K562 (cell line): ENCODE measurements around the gene PRSS56. TPM values are rescaled to one million over a fixed set of nuclear protein-coding genes. Genes with fewer than 3 reads are reported as not detected.

Experiments
- ATAC-seq: fragments of 200-7000 bp; cut with Tn5 transposase; 3 replicates; pipeline ENCODE4 v1.9.1; 2020; ENCODE audit warnings: moderate library complexity
- BruUV-seq: library from RNA; stranded (reverse); fragments of 400-500 nt; replicated peaks from 2 replicates; lab custom pipeline; 2021; lab: Mats Ljungman, UMichigan
- CTCF ChIA-PET: fragments of 300-600 bp; formaldehyde crosslinking; extraction: SDS; loops from one replicate; lab custom pipeline; 2021; ENCODE audit warnings: low intra/inter-chr PET ratio; lab: Yijun Ruan, JAX
- POLR2A ChIA-PET: fragments of 300-600, 350-650 bp; sonication (Branson Sonifier 250); formaldehyde crosslinking; extraction: SDS; loops from one replicate; lab custom pipeline; 2021; ENCODE audit warnings: antibody characterized with exemption, inconsistent platforms; lab: Yijun Ruan, JAX
- DNase-seq, 4 experiments: peaks; one replicate each; pipeline versions ENCODE4 v3.0.0 to v3.0.0-alpha.2; 2011 to 2018; ENCODE audit warnings: low spot score in 3 of 4, mixed read lengths in 3 of 4; ENCODE audit errors: extremely low read depth in 1 of 4
- FAIRE-seq: peaks from 2 replicates; lab custom pipeline; 2011; peaks lifted over from hg19 to GRCh38; lab: Jason Lieb, UNC
- H2AFZ ChIP-seq: 2 replicates; pipeline ENCODE4 v1.6.0; 2011; ENCODE audit warnings: low read depth, low read length, control low read depth, inconsistent platforms
- H3K27ac ChIP-seq: fragments of 200-600 bp; 3 replicates; pipeline ENCODE4 v1.8.0; 2011; ENCODE audit warnings: low read depth, mild to moderate bottlenecking, control low read depth, inconsistent platforms, low read length, moderate library complexity, mixed read lengths; ENCODE audit errors: extremely low read depth
- H3K27me3 ChIP-seq, 2 experiments: fragments of 300-600 bp in 1 of 2; 2 replicates in 1 of 2; 3 replicates in 1 of 2; pipeline versions ENCODE4 v1.6.0 to v1.8.0; 2011; ENCODE audit warnings: inconsistent platforms in 2 of 2, low read length in 2 of 2, mild to moderate bottlenecking in 1 of 2, mixed read lengths in 1 of 2, moderate library complexity in 1 of 2; ENCODE audit not compliant: control insufficient read depth in 2 of 2, insufficient read depth in 2 of 2
- H3K36me3 ChIP-seq: fragments of 300-600 bp; 3 replicates; pipeline ENCODE4 v1.8.0; 2011; ENCODE audit warnings: mild to moderate bottlenecking, low read length, inconsistent platforms; ENCODE audit not compliant: control insufficient read depth, insufficient read depth
- H3K4me1 ChIP-seq, 2 experiments: fragments of 200-600 bp in 1 of 2; replicated peaks in 1 of 2; 2 replicates in 1 of 2; 3 replicates in 1 of 2; pipeline versions ENCODE4 v1.5.1 to v1.8.0; 2011; ENCODE audit warnings: inconsistent platforms in 2 of 2, low read length in 2 of 2, mild to moderate bottlenecking in 1 of 2, mixed read lengths in 1 of 2, moderate library complexity in 1 of 2; ENCODE audit not compliant: control insufficient read depth in 2 of 2, insufficient read depth in 2 of 2
- H3K4me2 ChIP-seq: 2 replicates; pipeline ENCODE4 v1.6.1; 2011; ENCODE audit warnings: low read length, control low read depth, inconsistent platforms, mixed read lengths; ENCODE audit not compliant: insufficient read depth
- H3K4me3 ChIP-seq: fragments of 200-600 bp; sonication (generic), shearing (Covaris generic); 2 replicates; pipeline ENCODE4 v1.5.1; 2016; ENCODE audit warnings: control low read depth, inconsistent platforms
- H3K79me2 ChIP-seq: fragments of 200-600 bp; 3 replicates; pipeline ENCODE4 v1.8.0; 2011; ENCODE audit warnings: low read length, inconsistent platforms; ENCODE audit not compliant: control insufficient read depth, insufficient read depth
- H3K9ac ChIP-seq, 2 experiments: 2 replicates each; pipeline versions ENCODE4 v1.6.0 to v1.6.1; 2011; ENCODE audit warnings: low read depth in 2 of 2, low read length in 2 of 2, control low read depth in 1 of 2, inconsistent platforms in 1 of 2, mild to moderate bottlenecking in 1 of 2, mixed read lengths in 1 of 2; ENCODE audit not compliant: insufficient read depth in 1 of 2
- H3K9me1 ChIP-seq: one replicate; pipeline ENCODE4 v1.6.0; 2011; ENCODE audit warnings: inconsistent platforms, mild to moderate bottlenecking, low read length, moderate library complexity; ENCODE audit not compliant: control insufficient read depth, insufficient read depth
- H3K9me3 ChIP-seq: replicated peaks from 2 replicates; pipeline ENCODE4 v1.5.1; 2011; ENCODE audit warnings: low read depth, low read length, inconsistent platforms; ENCODE audit not compliant: control insufficient read depth, insufficient read depth
- H4K20me1 ChIP-seq: replicated peaks from 2 replicates; pipeline ENCODE4 v1.6.1; 2011; ENCODE audit warnings: low read length, inconsistent platforms, mixed read lengths; ENCODE audit not compliant: control insufficient read depth, insufficient read depth
- ILF3 ChIP-seq: fragments of 450-650 bp; IDR thresholded peaks from 2 replicates; pipeline ENCODE4 v1.6.1; 2018; ENCODE audit warnings: antibody characterized with exemption, mild to moderate bottlenecking, moderate library complexity, borderline replicate concordance
- L3MBTL2 ChIP-seq: fragments of 450-650 bp; IDR thresholded peaks from 2 replicates; pipeline ENCODE4 v1.6.1; 2016; ENCODE audit warnings: mild to moderate bottlenecking, moderate library complexity
- NCOA4 ChIP-seq: fragments of 450-650 bp; IDR thresholded peaks from 2 replicates; pipeline ENCODE4 v1.6.1; 2018; ENCODE audit warnings: mild to moderate bottlenecking; ENCODE audit not compliant: partially characterized antibody
- POLR2G ChIP-seq: fragments of 200-400 bp; formaldehyde crosslinking; IDR thresholded peaks from 2 replicates; pipeline ENCODE4 v1.6.1; 2017; ENCODE audit warnings: low read depth, mild to moderate bottlenecking, antibody characterized with exemption, low read length, moderate library complexity
- RBBP5 ChIP-seq: fragments of 200-600 bp; sonication (generic); IDR thresholded peaks from 2 replicates; pipeline ENCODE4 v1.6.1; 2012; ENCODE audit warnings: borderline replicate concordance, mild to moderate bottlenecking, low read length, control low read depth, inconsistent platforms; ENCODE audit not compliant: insufficient read depth, poor library complexity, severe bottlenecking
- RNF2 ChIP-seq: sonication (generic); IDR thresholded peaks from 2 replicates; pipeline ENCODE4 v1.6.1; 2016
- TAF15 ChIP-seq: fragments of 200-400 bp; formaldehyde crosslinking; IDR thresholded peaks from 2 replicates; pipeline ENCODE4 v1.6.1; 2017; ENCODE audit warnings: mild to moderate bottlenecking, low read depth, low read length, moderate library complexity
- ZKSCAN8 ChIP-seq: fragments of 200-800 bp; sonication (Bioruptor generic); IDR thresholded peaks from 2 replicates; pipeline ENCODE4 v1.6.1; 2016; ENCODE audit warnings: missing genetic modification characterization, missing compliant biosample characterization
- ZNF124 ChIP-seq: sonication (generic); formaldehyde crosslinking; IDR thresholded peaks from 2 replicates; pipeline ENCODE4 v1.8.1; 2022; ENCODE audit warnings: missing genetic modification reagents
- ZNF263 ChIP-seq: sonication (generic); formaldehyde crosslinking; IDR thresholded peaks from 2 replicates; pipeline ENCODE4 v1.8.0; 2022; ENCODE audit warnings: mild to moderate bottlenecking, missing genetic modification reagents, borderline replicate concordance
- ZZZ3 ChIP-seq: fragments of 450-650 bp; IDR thresholded peaks from 2 replicates; pipeline ENCODE4 v1.6.1; 2016; ENCODE audit warnings: antibody characterized with exemption, mild to moderate bottlenecking, moderate library complexity
- WGBS: fragments of 100-300 bp; shearing (Covaris generic); methylation state at CpG from one replicate; pipeline ENCODE4 v1.1.6; 2016; ENCODE audit warnings: low coverage, mixed read lengths; ENCODE audit not compliant: insufficient coverage; ENCODE audit errors: missing lambda C conversion rate; 5-methylcytosine and 5-hydroxymethylcytosine counted together
- in situ Hi-C: fragments of 300-500 bp; cut with MboI; formaldehyde crosslinking; loops from 4 replicates; pipeline ENCODE4 v1.15.0; 2018; ENCODE audit warnings: inconsistent platforms, mixed read lengths
- intact Hi-C: fragments of 100-400 bp; cut with micrococcal nuclease; formaldehyde crosslinking; loops from 2 replicates; pipeline ENCODE4 v1.14.2; 2022
- polyA plus RNA-seq, 8 experiments: library from polyadenylated mRNA; depleted of rRNA in 4 of 8; stranded (reverse) in 5 of 8; unstranded in 3 of 8; fragments of >200 nt; fragmentation: Nextera tagmentation in 2 of 8; fragmentation: Illumina TruSeq in 1 of 8; extraction: Ambion mirVana in 2 of 8; extraction: Trizol in 1 of 8; gene quantifications; 2 replicates each; pipeline versions ENCODE4 v1.2.1 to v1.2.3, GENCODE V29; 2011 to 2014; ENCODE audit warnings: inconsistent platforms in 1 of 8, missing spikeins in 1 of 8
- total RNA-seq, 7 experiments: library from RNA; depleted of rRNA in 6 of 7; stranded (reverse); fragments of >200 nt in 6 of 7; fragmentation: Illumina TruSeq in 2 of 7; extraction: Trizol in 2 of 7; gene quantifications; 2 replicates each; pipeline versions ENCODE4 v1.2.1 to v1.2.3, GENCODE V29; 2011 to 2021; ENCODE audit warnings: low replicate concordance in 1 of 7
- TF ChIP-seq, protein P1 (sequence below): IDR thresholded peaks from 2 replicates; pipeline ENCODE4 v1.6.1; 2014; ENCODE audit warnings: antibody characterized with exemption
- TF ChIP-seq, protein P2 (sequence below): sonication (generic); formaldehyde crosslinking; IDR thresholded peaks from 2 replicates; pipeline ENCODE4 v1.8.0; 2023; ENCODE audit warnings: mild to moderate bottlenecking, missing genetic modification reagents
- TF ChIP-seq, protein P3 (sequence below): fragments of 450-650 bp; formaldehyde crosslinking; IDR thresholded peaks from 2 replicates; pipeline ENCODE4 v1.4.0; 2022; ENCODE audit warnings: missing genetic modification characterization
- TF ChIP-seq, protein P4 (sequence below), 2 experiments: fragments of 250-450 bp in 1 of 2; fragments of 450-650 bp in 1 of 2; sonication (Bioruptor Pico) in 1 of 2; IDR thresholded peaks; 2 replicates each; pipeline versions ENCODE4 v1.6.1 to v1.8.0; 2016 to 2021; ENCODE audit warnings: mild to moderate bottlenecking in 2 of 2, moderate library complexity in 2 of 2, missing compliant biosample characterization in 1 of 2, missing genetic modification characterization in 1 of 2

PRSS56 gene
- total and polyA plus RNA-seq, 9 of the 15 experiments (the other 6 are each of a cell fraction or from before 2014, with no cell fraction given), result not detected

DNA sequence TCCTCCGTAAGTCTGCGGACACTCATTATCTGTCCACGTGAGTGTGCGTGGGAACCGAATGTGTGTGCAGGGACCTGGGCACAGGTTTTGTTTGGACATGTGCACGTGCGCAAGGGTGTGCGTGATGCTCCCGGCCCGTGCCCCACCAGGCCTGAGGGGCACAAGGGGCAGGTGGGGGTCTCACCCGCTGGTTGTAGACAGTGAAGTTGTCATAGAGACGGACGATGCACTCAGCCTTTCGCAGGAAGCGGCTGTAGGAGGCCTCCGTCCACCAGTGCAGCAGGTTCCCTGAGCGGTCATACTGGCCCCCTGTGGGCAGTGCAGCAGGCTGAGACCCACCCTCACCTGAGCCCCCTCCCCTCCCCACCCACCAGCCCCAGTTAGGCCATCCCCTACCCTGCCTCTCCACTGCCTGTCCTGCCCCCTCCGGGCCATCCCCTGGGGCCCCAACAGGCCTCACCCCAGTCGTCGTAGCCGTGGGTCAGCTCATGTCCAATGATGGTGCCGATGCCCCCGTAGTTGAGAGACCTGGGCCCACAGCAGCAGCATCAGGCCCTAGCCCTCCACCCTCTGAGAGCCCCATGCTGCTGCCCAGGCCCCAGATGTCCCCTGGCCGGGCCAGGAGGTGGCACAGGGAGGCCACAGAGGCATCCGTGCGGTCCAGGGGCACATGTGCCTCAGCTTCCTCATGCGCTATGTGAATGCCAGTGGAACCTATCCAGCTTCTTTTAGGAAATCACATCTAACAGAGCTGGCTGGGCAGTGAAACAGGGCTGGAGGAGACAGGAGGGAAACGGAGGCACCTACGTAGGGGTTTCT lies 38.7 kb upstream of the PRSS56 start:
- Histone ChIP-seq H3K27ac (no peak overlapping the region), H3K36me3 (no peaks in the 10 kb centered on the region), H3K9me3 (no peaks in the 10 kb centered on the region), H3K4me2 (no peak overlapping the region), H3K9ac (no peak overlapping the region), H3K4me1 (peaks cover 0 to 3% of the 10 kb centered on the region in 2 experiments; a peak in 1 of 5 replicates), H3K9me1 (no peaks in the 10 kb centered on the region), H3K4me3 (no peak overlapping the region), H3K27me3 (peaks cover 0 to 14% of the 10 kb centered on the region in 2 experiments; a peak in 3 of 5 replicates), H2AFZ (no peak overlapping the region), H3K79me2 (no peaks in the 10 kb centered on the region), H4K20me1 (no peaks in the 10 kb centered on the region)
- ATAC-seq (no peak), DNase-seq (no peak), FAIRE-seq (no peak)
- intact Hi-C loops (no loop called here), in situ Hi-C loops (no loop called here)
- ChIA-PET CTCF (no interaction called here), POLR2A (no interaction called here)
- BruUV-seq, result no TSS peak
- WGBS, result 8% methylated on average over 23 of the region's 29 CpGs
- TF ChIP-seq ZNF124 (CRISPR knock-in tag) (no peak), ZKSCAN8 (CRISPR knock-in tag) (no peak), TAF15 (no peak), RBBP5 (no peak), NCOA4 (no peak), ILF3 (no peak), POLR2G (no peak), L3MBTL2 (no peak), ZZZ3 (no peak), ZNF263 (no peak), RNF2 (no peak)
- TF ChIP-seq, protein P1, sequence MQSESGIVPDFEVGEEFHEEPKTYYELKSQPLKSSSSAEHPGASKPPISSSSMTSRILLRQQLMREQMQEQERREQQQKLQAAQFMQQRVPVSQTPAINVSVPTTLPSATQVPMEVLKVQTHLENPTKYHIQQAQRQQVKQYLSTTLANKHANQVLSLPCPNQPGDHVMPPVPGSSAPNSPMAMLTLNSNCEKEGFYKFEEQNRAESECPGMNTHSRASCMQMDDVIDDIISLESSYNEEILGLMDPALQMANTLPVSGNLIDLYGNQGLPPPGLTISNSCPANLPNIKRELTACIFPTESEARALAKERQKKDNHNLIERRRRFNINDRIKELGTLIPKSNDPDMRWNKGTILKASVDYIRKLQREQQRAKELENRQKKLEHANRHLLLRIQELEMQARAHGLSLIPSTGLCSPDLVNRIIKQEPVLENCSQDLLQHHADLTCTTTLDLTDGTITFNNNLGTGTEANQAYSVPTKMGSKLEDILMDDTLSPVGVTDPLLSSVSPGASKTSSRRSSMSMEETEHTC, result no peak
- TF ChIP-seq, protein P2, sequence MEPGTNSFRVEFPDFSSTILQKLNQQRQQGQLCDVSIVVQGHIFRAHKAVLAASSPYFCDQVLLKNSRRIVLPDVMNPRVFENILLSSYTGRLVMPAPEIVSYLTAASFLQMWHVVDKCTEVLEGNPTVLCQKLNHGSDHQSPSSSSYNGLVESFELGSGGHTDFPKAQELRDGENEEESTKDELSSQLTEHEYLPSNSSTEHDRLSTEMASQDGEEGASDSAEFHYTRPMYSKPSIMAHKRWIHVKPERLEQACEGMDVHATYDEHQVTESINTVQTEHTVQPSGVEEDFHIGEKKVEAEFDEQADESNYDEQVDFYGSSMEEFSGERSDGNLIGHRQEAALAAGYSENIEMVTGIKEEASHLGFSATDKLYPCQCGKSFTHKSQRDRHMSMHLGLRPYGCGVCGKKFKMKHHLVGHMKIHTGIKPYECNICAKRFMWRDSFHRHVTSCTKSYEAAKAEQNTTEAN (CRISPR knock-in tag), result no peak
- TF ChIP-seq, protein P3, sequence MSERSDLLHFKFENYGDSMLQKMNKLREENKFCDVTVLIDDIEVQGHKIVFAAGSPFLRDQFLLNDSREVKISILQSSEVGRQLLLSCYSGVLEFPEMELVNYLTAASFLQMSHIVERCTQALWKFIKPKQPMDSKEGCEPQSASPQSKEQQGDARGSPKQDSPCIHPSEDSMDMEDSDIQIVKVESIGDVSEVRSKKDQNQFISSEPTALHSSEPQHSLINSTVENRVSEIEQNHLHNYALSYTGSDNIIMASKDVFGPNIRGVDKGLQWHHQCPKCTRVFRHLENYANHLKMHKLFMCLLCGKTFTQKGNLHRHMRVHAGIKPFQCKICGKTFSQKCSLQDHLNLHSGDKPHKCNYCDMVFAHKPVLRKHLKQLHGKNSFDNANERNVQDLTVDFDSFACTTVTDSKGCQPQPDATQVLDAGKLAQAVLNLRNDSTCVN (CRISPR knock-in tag), result no peak
- TF ChIP-seq, protein P4, sequence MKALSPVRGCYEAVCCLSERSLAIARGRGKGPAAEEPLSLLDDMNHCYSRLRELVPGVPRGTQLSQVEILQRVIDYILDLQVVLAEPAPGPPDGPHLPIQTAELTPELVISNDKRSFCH (CRISPR knock-in tag; IDR thresholded peaks at IDR 0.05), result no peak
- TF ChIP-seq, protein P4 (tag; IDR thresholded peaks at IDR 0.05), result no peak
